Rectal smooth muscle tissue (tissue), 1 donor: Measurements from ENCODE around the gene TIGD6.

ENCODE experiments used
- H3K27ac ChIP-seq: one replicate; pipeline ENCODE4 v1.7.0; 2013; ENCODE audit warnings: low read depth, low read length, inconsistent platforms
- H3K27me3 ChIP-seq: one replicate; pipeline ENCODE4 v1.7.0; 2013; ENCODE audit warnings: low read length; ENCODE audit not compliant: control insufficient read depth, insufficient read depth
- H3K36me3 ChIP-seq: one replicate; pipeline ENCODE4 v1.7.0; 2013; ENCODE audit warnings: low read length; ENCODE audit not compliant: control insufficient read depth, insufficient read depth
- H3K4me1 ChIP-seq: one replicate; pipeline ENCODE4 v1.7.0; 2013; ENCODE audit warnings: low read length; ENCODE audit not compliant: control insufficient read depth, insufficient read depth
- H3K4me3 ChIP-seq: one replicate; pipeline ENCODE4 v1.7.0; 2013; ENCODE audit warnings: low read length
- H3K9ac ChIP-seq: one replicate; pipeline ENCODE4 v1.7.0; 2013; ENCODE audit warnings: low read length

The TIGD6 gene

DNA sequence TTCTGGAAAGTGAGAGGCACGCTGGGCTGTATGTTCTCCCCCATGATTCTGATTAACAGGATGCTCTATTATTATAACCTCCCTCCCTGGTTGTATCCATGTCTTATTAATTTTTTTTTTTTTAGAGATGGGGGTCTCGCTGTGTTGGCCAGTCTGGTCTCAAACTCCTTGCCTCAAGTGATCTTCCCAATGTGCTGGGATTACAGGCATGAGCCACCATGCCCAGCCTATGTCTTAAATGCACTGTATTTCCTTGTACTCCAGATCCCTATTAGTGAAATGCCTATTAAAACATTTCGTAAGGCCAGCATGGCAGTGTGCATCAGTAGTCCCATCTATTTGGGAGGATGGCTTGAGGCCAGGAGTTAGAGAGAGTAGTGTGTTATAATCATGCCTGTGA is 7.0 kb downstream of the TIGD6 start:
- H3K4me3 ChIP-seq: no peak overlapping the region
- H3K27ac ChIP-seq: no peak overlapping the region

DNA sequence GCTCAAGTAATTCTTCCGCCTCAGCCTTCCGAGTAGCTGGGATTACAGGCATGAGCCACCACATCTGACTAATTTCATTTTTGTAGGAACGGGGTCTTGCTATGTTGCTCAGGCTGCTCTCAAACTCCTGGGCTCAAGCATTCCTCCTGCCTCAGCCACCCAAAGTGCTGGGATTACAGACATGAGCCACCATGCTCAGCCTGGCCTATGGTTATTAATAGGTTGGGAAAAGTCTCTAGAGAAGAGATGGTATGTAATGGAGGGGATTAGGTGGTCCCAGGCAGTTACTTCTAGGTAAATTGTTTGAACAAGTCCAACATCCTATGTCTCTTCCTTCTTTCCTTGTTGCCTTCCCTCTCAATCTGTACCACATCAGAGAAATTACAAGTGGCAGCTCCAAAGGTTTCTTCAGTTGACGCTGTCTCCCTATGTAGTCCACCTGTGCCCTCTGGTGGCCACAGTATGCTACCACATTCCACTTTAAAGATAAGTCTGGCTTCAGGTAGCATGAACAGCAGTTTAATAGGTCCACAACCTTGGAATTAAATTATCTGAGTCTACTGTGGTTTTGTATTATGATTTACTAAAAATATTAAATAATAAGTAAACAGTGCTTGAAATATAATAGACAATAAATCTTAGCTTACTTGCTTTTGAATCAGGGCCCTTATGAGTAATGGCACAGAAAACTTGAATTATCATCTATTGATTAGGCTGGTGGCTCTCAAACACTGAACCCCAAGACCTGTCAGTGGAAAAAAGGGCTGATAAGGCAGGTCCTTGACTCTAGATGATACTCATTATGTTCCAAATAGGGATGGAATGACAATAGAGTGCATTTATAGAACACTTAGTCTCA is 9.7 kb downstream of the TIGD6 start:
- Histone ChIP-seq H3K27ac (no peak overlapping the region), H3K36me3 (peaks cover 5% of the 10 kb centered on the region), H3K27me3 (no peaks in the 10 kb centered on the region), H3K4me1 (no peaks in the 10 kb centered on the region), H3K4me3 (no peak overlapping the region), H3K9ac (no peak overlapping the region)

More for the DNA sequence above, 7.0 kb downstream of the TIGD6 start:
- Histone ChIP-seq H3K27me3 (no peaks in the 10 kb centered on the region), H3K4me1 (no peaks in the 10 kb centered on the region), H3K9ac (no peak overlapping the region), H3K36me3 (peaks cover 3% of the 10 kb centered on the region)

DNA sequence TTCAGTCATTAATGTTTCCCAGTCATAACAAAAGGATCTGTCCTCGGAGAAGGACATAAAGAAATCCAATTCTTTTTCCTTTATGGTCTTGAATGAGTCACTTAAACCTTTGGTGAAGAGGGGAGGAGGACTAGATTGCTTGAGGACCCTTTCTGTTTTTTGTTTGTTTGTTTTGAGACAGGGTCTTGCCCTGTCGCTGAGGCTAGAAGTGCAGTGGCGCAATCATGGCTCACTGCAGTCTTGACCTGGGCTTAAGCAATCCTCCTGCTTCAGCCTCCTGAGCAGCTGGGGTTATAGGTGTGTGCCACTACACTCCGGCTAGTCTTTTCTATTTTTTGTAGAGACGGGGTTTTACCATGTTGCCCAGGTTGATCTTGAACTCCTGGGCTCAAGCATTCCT is 12.3 kb downstream of the TIGD6 start:
- Histone ChIP-seq H3K27me3 (no peaks in the 10 kb centered on the region), H3K36me3 (peaks cover 2% of the 10 kb centered on the region), H3K4me1 (no peaks in the 10 kb centered on the region), H3K9ac (no peak overlapping the region), H3K4me3 (no peak overlapping the region), H3K27ac (no peak overlapping the region)

DNA sequence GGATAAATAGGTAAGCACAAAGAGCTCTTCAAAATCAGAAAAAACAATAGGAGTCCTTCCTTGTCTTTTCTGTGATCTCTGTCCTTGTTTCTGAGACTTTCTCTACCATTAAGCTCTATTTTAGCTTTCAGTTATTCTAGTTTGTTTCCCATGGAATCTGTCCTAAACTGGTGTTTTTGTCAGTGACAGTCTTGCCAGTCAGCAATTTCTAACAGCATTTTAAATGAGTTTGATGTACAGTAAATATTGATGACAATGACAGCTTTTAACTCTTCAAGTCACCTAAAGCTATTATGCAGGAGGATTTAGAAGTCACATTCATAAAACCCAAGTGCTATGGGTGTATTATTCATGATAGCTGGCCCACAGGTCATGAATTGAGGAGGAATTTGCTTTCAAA is 17.9 kb downstream of the TIGD6 start:
- Histone ChIP-seq H3K27me3 (no peaks in the 10 kb centered on the region), H3K4me3 (no peak overlapping the region), H3K27ac (no peak overlapping the region), H3K4me1 (no peaks in the 10 kb centered on the region), H3K9ac (no peak overlapping the region), H3K36me3 (peaks cover 10% of the 10 kb centered on the region)

DNA sequence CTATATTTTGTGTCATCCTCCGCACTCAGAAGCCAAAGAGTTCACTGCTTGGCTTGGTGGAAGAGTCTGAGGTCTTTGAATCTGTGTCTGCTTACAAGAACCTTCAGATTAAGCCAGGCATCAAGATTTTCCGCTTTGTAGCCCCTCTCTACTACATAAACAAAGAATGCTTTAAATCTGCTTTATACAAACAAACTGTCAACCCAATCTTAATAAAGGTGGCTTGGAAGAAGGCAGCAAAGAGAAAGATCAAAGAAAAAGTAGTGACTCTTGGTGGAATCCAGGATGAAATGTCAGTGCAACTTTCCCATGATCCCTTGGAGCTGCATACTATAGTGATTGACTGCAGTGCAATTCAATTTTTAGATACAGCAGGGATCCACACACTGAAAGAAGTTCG is 19.2 kb downstream of the TIGD6 start:
- peak overlapping the region; percentile 42 for H3K27ac ChIP-seq
- H3K36me3 ChIP-seq: peaks cover 9% of the 10 kb centered on the region
- H3K4me1 ChIP-seq: no peaks in the 10 kb centered on the region
- H3K9ac ChIP-seq: no peak overlapping the region
- no peak overlapping the region for H3K4me3 ChIP-seq
- no peaks in the 10 kb centered on the region for H3K27me3 ChIP-seq

DNA sequence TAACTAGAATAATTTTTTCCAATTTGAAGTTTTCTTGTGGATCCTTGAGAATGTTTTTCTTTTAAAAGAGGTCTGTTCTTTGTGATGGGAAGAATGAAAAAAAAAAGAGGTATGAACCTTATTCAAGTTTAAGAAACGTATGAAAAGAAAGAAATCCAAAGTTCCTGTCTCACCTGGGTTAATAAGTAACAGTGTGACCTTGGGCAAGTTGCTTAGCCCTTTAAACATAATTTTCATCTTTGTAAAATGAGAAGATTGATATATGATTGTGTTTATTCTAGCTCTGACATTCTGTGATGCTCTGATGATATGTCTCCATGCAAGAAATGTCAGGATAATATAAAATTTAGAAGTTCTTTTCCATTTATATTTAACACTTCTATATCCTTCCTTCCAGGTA is 20.6 kb downstream of the TIGD6 start:
- H3K27me3 ChIP-seq: no peaks in the 10 kb centered on the region
- no peak overlapping the region for H3K27ac ChIP-seq
- no peaks in the 10 kb centered on the region for H3K4me1 ChIP-seq
- H3K4me3 ChIP-seq: no peak overlapping the region
- peaks cover 9% of the 10 kb centered on the region for H3K36me3 ChIP-seq
- no peak overlapping the region for H3K9ac ChIP-seq

DNA sequence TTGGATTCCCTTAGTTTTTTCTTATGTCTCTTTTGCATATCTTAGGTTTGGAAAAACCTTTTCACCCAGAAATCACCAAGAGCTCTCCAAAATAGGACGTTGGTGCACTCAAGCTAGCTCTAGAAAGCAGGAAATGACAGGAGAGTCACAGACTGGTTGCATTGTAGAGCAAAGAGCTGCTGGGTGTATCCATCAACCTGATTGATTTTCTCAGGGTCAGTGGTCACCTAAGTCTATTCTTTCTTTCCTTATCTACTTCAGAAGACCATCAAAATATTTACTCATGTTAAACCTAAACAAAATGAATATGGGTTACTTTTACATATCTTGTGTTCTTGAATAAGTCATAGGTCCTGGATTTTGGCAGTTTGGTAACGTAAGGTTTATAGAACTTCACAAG is 25.0 kb downstream of the TIGD6 start:
- H3K4me3 ChIP-seq: no peak overlapping the region
- no peaks in the 10 kb centered on the region for H3K27me3 ChIP-seq
- H3K9ac ChIP-seq: no peak overlapping the region
- peaks cover 6% of the 10 kb centered on the region for H3K36me3 ChIP-seq
- no peaks in the 10 kb centered on the region for H3K4me1 ChIP-seq
- H3K27ac ChIP-seq: no peak overlapping the region

DNA sequence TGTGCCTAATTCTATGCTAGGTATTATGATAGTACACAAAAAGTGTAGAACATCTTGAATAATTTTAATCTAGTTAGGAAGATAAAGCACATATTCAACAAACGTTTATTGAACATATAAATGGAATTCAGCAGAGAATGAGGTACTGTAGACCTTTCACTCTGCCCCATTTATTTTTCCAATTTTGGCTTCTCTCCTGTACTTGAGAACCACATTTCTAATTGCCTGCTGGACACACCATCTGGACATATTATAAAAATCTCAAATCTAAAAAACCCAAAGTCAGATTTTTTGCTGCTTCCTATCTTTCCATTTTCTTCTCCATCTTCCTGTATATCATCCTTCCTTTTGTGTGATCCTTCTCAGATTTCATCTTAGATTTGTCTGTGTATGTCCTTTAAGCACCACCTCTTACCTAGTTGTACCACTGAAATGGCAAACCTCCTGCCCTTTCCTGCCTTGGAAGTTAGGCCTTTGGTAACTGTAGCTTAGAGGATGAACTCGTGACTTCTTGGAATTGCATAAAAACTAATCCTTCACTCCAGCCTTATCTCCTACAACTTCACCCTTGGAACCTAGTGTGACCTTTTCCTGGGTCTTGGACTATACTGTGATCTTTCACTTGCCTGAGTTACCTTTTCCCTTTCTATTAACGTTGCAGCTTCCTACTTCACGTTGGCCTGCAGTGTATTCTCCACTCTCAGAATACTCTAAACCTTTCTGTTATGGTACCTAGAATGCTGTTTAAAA is 31.1 kb downstream of the TIGD6 start:
- Histone ChIP-seq H3K4me3 (no peak overlapping the region), H3K4me1 (no peaks in the 10 kb centered on the region), H3K9ac (no peak overlapping the region), H3K27me3 (no peaks in the 10 kb centered on the region), H3K27ac (no peak overlapping the region), H3K36me3 (no peaks in the 10 kb centered on the region)

DNA sequence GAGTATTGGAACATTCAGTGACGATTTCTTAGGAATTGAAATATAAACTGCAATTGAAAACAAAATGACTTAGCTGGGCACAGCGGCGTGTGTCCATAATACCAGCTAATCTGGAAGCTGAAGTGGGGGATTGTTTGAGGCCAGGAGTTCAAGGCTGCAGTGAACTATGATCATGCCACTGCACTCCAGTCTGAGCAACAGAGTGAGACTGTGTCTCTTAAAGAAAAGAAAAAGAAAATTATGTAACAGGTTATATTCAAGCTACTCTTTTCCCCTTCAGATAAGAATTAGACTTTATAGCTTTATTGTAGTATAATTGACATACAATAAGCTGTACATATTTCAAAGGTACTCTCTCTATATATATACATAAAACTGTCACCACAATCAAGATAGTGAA is 33.5 kb downstream of the TIGD6 start:
- no peak overlapping the region for H3K27ac ChIP-seq
- H3K36me3 ChIP-seq: no peaks in the 10 kb centered on the region
- no peak overlapping the region for H3K4me3 ChIP-seq
- no peak overlapping the region for H3K9ac ChIP-seq
- no peaks in the 10 kb centered on the region for H3K27me3 ChIP-seq
- H3K4me1 ChIP-seq: no peaks in the 10 kb centered on the region

DNA sequence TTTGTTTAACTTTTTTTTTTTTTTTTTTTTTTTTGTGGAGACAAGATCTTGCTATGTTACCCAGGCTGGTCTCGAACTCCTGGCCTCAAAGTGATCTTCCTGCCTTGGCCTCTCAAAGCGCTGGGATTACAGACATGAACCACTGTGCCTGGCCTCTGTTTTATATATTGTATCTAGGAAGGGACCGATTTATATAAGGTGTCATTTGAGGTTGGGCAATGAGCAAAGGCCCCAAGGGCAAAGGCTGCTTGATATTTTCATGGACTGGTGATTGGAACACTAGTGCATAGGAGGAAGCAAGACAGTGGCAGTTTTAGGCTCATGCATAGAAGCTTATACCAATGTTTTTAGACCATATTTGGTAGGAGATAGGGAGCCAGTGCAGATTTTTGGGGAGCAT is 36.7 kb downstream of the TIGD6 start:
- Histone ChIP-seq H3K36me3 (no peaks in the 10 kb centered on the region), H3K4me1 (peaks cover 6% of the 10 kb centered on the region), H3K27me3 (no peaks in the 10 kb centered on the region)

DNA sequence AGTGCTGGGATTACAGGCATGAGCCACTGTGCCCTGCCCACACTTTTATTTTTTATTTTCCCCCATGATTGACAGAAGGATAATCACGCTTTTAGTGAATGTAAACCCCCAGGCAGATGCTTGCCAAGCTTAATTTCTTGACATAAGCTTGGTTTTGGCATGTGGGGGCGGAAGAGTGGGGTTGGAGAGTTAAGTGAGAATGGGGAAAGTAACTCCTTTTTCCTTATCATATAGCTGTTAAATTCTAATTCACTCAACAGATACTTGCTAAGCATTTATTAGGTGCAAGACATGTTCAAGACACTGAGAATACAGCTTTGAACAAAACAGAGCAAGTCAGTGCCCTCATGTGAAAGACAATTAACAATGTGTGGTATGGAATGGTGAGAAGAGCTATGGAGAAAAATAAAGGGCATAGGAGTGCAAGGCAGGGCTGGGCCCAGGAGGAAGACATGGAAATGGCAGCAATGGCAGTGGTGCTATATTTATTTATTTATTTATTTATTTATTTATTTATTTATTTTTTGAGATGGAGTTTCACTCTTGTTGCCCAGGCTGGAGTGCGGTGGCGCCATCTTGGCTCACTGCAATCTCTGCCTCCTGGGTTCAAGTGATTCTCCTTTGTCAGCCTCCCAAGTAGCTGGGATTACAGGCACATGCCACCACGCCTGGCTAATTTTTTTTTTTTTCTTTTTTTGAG is 37.7 kb downstream of the TIGD6 start:
- Histone ChIP-seq H3K36me3 (no peaks in the 10 kb centered on the region), H3K4me3 (peak overlapping the region; percentile 76), H3K27me3 (no peaks in the 10 kb centered on the region), H3K27ac (no peak overlapping the region), H3K4me1 (peaks cover 6% of the 10 kb centered on the region), H3K9ac (no peak overlapping the region)

More for the DNA sequence above, 36.7 kb downstream of the TIGD6 start:
- no peak overlapping the region for H3K9ac ChIP-seq
- H3K27ac ChIP-seq: no peak overlapping the region
- H3K4me3 ChIP-seq: peak overlapping the region; percentile 2

DNA sequence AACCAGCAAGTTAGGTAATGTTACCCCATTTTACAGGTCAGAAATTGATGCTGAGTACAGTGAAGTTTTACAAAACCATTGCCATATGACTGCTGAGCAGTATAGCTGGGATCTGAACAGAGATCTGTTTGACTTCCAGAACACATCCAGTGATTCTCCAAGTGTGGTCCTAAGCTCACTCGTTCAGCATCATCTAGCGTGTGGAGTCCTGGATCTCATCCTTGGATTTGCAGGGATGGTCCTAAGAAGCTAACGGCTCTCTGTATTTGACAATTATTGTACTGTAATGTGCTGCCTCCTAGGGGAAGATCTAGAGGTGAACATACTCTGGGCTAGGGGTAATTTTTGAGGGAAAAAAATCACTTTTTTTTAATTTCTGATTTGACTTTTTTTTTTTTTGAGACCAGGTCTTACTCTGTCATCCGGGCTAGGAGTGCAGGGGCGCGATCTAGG is 38.5 kb downstream of the TIGD6 start:
- Histone ChIP-seq H3K4me1 (peaks cover 6% of the 10 kb centered on the region), H3K4me3 (peak overlapping the region; percentile 76), H3K27me3 (no peaks in the 10 kb centered on the region), H3K27ac (no peak overlapping the region), H3K9ac (no peak overlapping the region), H3K36me3 (no peaks in the 10 kb centered on the region)
